IMR-90 (cell line): Measurements from ENCODE around the gene LIPM. TPM values are rescaled to one million over a fixed set of nuclear protein-coding genes. Genes with fewer than 3 reads are reported as not detected.
A peak's percentile ranks its signal among the peaks of the same experiment; 100 is the strongest.

Experiments
- ATAC-seq: fragments of 200-7000 bp; cut with Tn5 transposase; 2 replicates; pipeline ENCODE4 v1.9.1; 2020; ENCODE audit warnings: low read depth, mild to moderate bottlenecking, moderate library complexity
- BruUV-seq: library from RNA; stranded (reverse); fragments of 400-500 nt; replicated peaks from 2 replicates; lab custom pipeline; 2021; lab: Mats Ljungman, UMichigan
- CTCF ChIA-PET: fragments of 300-600 bp; formaldehyde crosslinking; extraction: SDS; loops from one replicate; lab custom pipeline; 2021; ENCODE audit warnings: antibody characterized with exemption; lab: Yijun Ruan, JAX
- POLR2A ChIA-PET: fragments of 300-600 bp; sonication (Branson Sonifier 250); formaldehyde crosslinking; loops from one replicate; lab custom pipeline; 2022; ENCODE audit warnings: antibody characterized with exemption; ENCODE audit not compliant: unreplicated experiment; lab: Charles Lee
- DNase-seq: peaks from one replicate; pipeline ENCODE4 v3.0.0; 2013
- H2AFZ ChIP-seq: replicated peaks from 2 replicates; pipeline ENCODE3; 2013; ENCODE audit warnings: low read length, mild to moderate bottlenecking; ENCODE audit not compliant: poor library complexity
- H2AK5ac ChIP-seq: 2 replicates; pipeline ENCODE4 v1.6.1; 2013; ENCODE audit warnings: low read depth, low read length, inconsistent platforms
- H2AK9ac ChIP-seq: replicated peaks from 2 replicates; pipeline ENCODE3; 2013; ENCODE audit warnings: mild to moderate bottlenecking, low read depth, low read length, moderate library complexity; ENCODE audit not compliant: poor library complexity
- H2BK120ac ChIP-seq: 2 replicates; pipeline ENCODE4 v1.6.1; 2013; ENCODE audit warnings: low read depth, low read length, inconsistent platforms
- H2BK15ac ChIP-seq: 3 replicates; pipeline ENCODE4 v1.6.1; 2013; ENCODE audit warnings: low read depth, low read length, inconsistent platforms
- H2BK20ac ChIP-seq: 2 replicates; pipeline ENCODE4 v1.6.1; 2013; ENCODE audit warnings: low read depth, mild to moderate bottlenecking, inconsistent platforms, low read length, moderate library complexity
- H2BK5ac ChIP-seq: 2 replicates; pipeline ENCODE4 v1.6.1; 2013; ENCODE audit warnings: mild to moderate bottlenecking, low read depth, low read length, inconsistent platforms; ENCODE audit not compliant: poor library complexity, severe bottlenecking
- H3K14ac ChIP-seq: replicated peaks from 2 replicates; pipeline ENCODE4 v1.6.1; 2013; ENCODE audit warnings: low read depth, low read length, inconsistent platforms
- H3K18ac ChIP-seq: 2 replicates; pipeline ENCODE4 v1.6.1; 2013; ENCODE audit warnings: low read depth, low read length, control low read depth
- H3K23ac ChIP-seq: 2 replicates; pipeline ENCODE4 v1.6.1; 2013; ENCODE audit warnings: low read depth, low read length, inconsistent platforms
- H3K27ac ChIP-seq: 2 replicates; pipeline ENCODE4 v1.5.1; 2013; ENCODE audit warnings: mild to moderate bottlenecking, control low read depth, low read length; ENCODE audit not compliant: insufficient read depth
- H3K27me3 ChIP-seq: 2 replicates; pipeline ENCODE4 v1.6.1; 2013; ENCODE audit warnings: low read length; ENCODE audit not compliant: control insufficient read depth, insufficient read depth
- H3K36me3 ChIP-seq: 2 replicates; pipeline ENCODE4 v1.6.1; 2013; ENCODE audit warnings: low read length, mixed read lengths; ENCODE audit not compliant: control insufficient read depth, insufficient read depth
- H3K4ac ChIP-seq: 2 replicates; pipeline ENCODE4 v1.6.1; 2013; ENCODE audit warnings: low read depth, low read length, inconsistent platforms
- H3K4me1 ChIP-seq: 2 replicates; pipeline ENCODE4 v1.6.1; 2013; ENCODE audit warnings: low read length, mixed read lengths; ENCODE audit not compliant: control insufficient read depth, insufficient read depth
- H3K4me2 ChIP-seq: 2 replicates; pipeline ENCODE4 v1.6.1; 2013; ENCODE audit warnings: low read depth, mild to moderate bottlenecking, control low read depth, low read length, moderate library complexity
- H3K4me3 ChIP-seq: 2 replicates; pipeline ENCODE4 v1.5.1; 2013; ENCODE audit warnings: low read depth, mild to moderate bottlenecking, control low read depth, low read length, moderate library complexity; ENCODE audit not compliant: insufficient read depth
- H3K56ac ChIP-seq: 2 replicates; pipeline ENCODE4 v1.6.1; 2013; ENCODE audit warnings: low read length, inconsistent platforms; ENCODE audit not compliant: insufficient read depth; ENCODE audit errors: extremely low read depth
- H3K79me1 ChIP-seq, 2 experiments: 2 replicates each; pipeline ENCODE4 v1.6.1; 2013; ENCODE audit warnings: low read length in 2 of 2, inconsistent platforms in 1 of 2, low read depth in 1 of 2
- H3K9ac ChIP-seq: 2 replicates; pipeline ENCODE4 v1.6.1; 2013; ENCODE audit warnings: low read depth, low read length, control low read depth
- H3K9me1 ChIP-seq: 2 replicates; pipeline ENCODE4 v1.6.1; 2013; ENCODE audit warnings: low read length, inconsistent platforms; ENCODE audit not compliant: insufficient read depth
- H3K9me3 ChIP-seq: 2 replicates; pipeline ENCODE4 v1.6.1; 2013; ENCODE audit warnings: low read length; ENCODE audit not compliant: control insufficient read depth, insufficient read depth
- H4K20me1 ChIP-seq: 2 replicates; pipeline ENCODE4 v1.6.1; 2013; ENCODE audit warnings: low read length, inconsistent platforms; ENCODE audit not compliant: insufficient read depth
- H4K5ac ChIP-seq: 2 replicates; pipeline ENCODE4 v1.6.1; 2013; ENCODE audit warnings: mild to moderate bottlenecking, low read depth, low read length, control low read depth
- H4K8ac ChIP-seq, 2 experiments: 2 replicates each; pipeline ENCODE4 v1.6.1; 2013; ENCODE audit warnings: low read depth in 2 of 2, low read length in 2 of 2, control low read depth in 1 of 2, inconsistent platforms in 1 of 2
- H4K91ac ChIP-seq: 2 replicates; pipeline ENCODE4 v1.6.1; 2013; ENCODE audit warnings: low read depth, low read length, inconsistent platforms; ENCODE audit not compliant: insufficient read depth
- CEBPB ChIP-seq: IDR thresholded peaks from 2 replicates; pipeline ENCODE4 v1.6.1; 2012; ENCODE audit warnings: low read depth, low read length, improper control_type of control experiment
- CHD1 ChIP-seq: IDR thresholded peaks from 2 replicates; pipeline ENCODE4 v1.6.1; 2012; ENCODE audit warnings: low read depth, low read length, improper control_type of control experiment
- ELK1 ChIP-seq: fragments of 150-350 bp; IDR thresholded peaks from 2 replicates; pipeline ENCODE4 v1.6.1; 2016; ENCODE audit warnings: low read depth, mild to moderate bottlenecking, low read length, moderate library complexity, borderline replicate concordance
- FOS ChIP-seq: fragments of 150-350 bp; IDR thresholded peaks from 2 replicates; pipeline ENCODE4 v1.6.1; 2016; ENCODE audit warnings: low read depth, low read length
- MAFK ChIP-seq: IDR thresholded peaks from 2 replicates; pipeline ENCODE4 v1.6.1; 2012; ENCODE audit warnings: low read depth, low read length, improper control_type of control experiment
- MAZ ChIP-seq: IDR thresholded peaks from 2 replicates; pipeline ENCODE4 v1.6.1; 2012; ENCODE audit warnings: low read depth, mild to moderate bottlenecking, low read length, improper control_type of control experiment, moderate library complexity, borderline replicate concordance
- MXI1 ChIP-seq: IDR thresholded peaks from 2 replicates; pipeline ENCODE4 v1.6.1; 2012; ENCODE audit warnings: low read depth, mild to moderate bottlenecking, low read length, moderate library complexity, borderline replicate concordance
- POLR2A ChIP-seq: IDR thresholded peaks from 2 replicates; pipeline ENCODE4 v1.6.1; 2012; ENCODE audit warnings: mild to moderate bottlenecking, low read depth, low read length
- RAD21 ChIP-seq: IDR thresholded peaks from 2 replicates; pipeline ENCODE4 v1.6.1; 2012; ENCODE audit warnings: low read length, improper control_type of control experiment
- dilution Hi-C: fragments of 300-500 bp; cut with HindIII; formaldehyde crosslinking; loops from one replicate; pipeline ENCODE4 v1.14.3; 2018; ENCODE audit warnings: low sequenced_read_pairs; ENCODE audit not compliant: unreplicated experiment
- in situ Hi-C: fragments of 300-500 bp; cut with MboI; formaldehyde crosslinking; loops from 3 replicates; pipeline ENCODE4 v1.14.3; 2019; ENCODE audit warnings: low sequenced_read_pairs, inconsistent platforms, mixed read lengths
- intact Hi-C: fragments of 100-400 bp; cut with micrococcal nuclease; formaldehyde crosslinking; loops from 2 replicates; pipeline ENCODE4 v1.10.0; 2022
- polyA plus RNA-seq, 3 experiments: library from polyadenylated mRNA; depleted of rRNA; stranded (reverse); fragments of >200 nt; gene quantifications; 2 replicates each; pipeline ENCODE4 v1.2.3, GENCODE V29; 2012; ENCODE audit warnings: low replicate concordance in 1 of 3
- total RNA-seq: library from RNA; depleted of rRNA; stranded (reverse); fragments of >200 nt; gene quantifications from 2 replicates; pipeline ENCODE4 v1.2.3, GENCODE V29; 2012

Gene LIPM
- total and polyA plus RNA-seq, 2 of the 4 experiments (the other 2 are of a cell fraction), result not detected

GRCh38 chr10:88754287-88754686 lies 48.2 kb upstream of the LIPM start:
- ChIA-PET CTCF (interaction anchor here (0.8 kb wide), 1 partner anchor 60 kb away, joined by 3 read pairs; no protein-coding TSS in a partner anchor), POLR2A (no interaction called here)
- Histone ChIP-seq H3K9ac (no peak overlapping the region), H3K79me1 (no peaks in the 10 kb centered on the region), H3K4me2 (no peak overlapping the region), H2AK5ac (no peak overlapping the region), H3K27me3 (peaks cover 3% of the 10 kb centered on the region; the same call in 1 of the 2 replicates), H3K4ac (no peak overlapping the region), H2BK15ac (no peak overlapping the region), H2BK120ac (no peak overlapping the region), H4K8ac (no peak overlapping the region), H3K36me3 (no peaks in the 10 kb centered on the region), H2BK5ac (no peak overlapping the region), H3K4me1 (no peaks in the 10 kb centered on the region), H2AK9ac (no peak overlapping the region), H4K5ac (no peak overlapping the region), H3K14ac (no peak overlapping the region), H3K4me3 (no peak overlapping the region), H4K20me1 (no peaks in the 10 kb centered on the region), H3K56ac (no peak overlapping the region), H2AFZ (no peak overlapping the region), H2BK20ac (no peak overlapping the region), H3K23ac (no peak overlapping the region), H3K9me3 (peaks cover under 1% of the 10 kb centered on the region; the same call in 1 of the 2 replicates), H3K18ac (no peak overlapping the region), H3K9me1 (no peaks in the 10 kb centered on the region; the same call in 1 of the 2 replicates), H3K27ac (no peak overlapping the region), H4K91ac (no peak overlapping the region)
- intact Hi-C loops (no loop called here), dilution Hi-C loops (no loop called here), in situ Hi-C loops (no loop called here)
- no peak for TF ChIP-seq MXI1
- no peak for TF ChIP-seq POLR2A
- no peak for TF ChIP-seq RAD21
- no peak for TF ChIP-seq CHD1
- TF ChIP-seq MAZ, result no peak
- TF ChIP-seq CEBPB, result no peak
- no peak for TF ChIP-seq MAFK
- TF ChIP-seq ELK1, result no peak
- TF ChIP-seq FOS, result no peak
- no TSS peak for BruUV-seq
- DNase-seq, result peak; percentile 35
- no peak for ATAC-seq
